Measurements from ENCODE around the gene SPATA6L.

The SPATA6L gene, protein sequence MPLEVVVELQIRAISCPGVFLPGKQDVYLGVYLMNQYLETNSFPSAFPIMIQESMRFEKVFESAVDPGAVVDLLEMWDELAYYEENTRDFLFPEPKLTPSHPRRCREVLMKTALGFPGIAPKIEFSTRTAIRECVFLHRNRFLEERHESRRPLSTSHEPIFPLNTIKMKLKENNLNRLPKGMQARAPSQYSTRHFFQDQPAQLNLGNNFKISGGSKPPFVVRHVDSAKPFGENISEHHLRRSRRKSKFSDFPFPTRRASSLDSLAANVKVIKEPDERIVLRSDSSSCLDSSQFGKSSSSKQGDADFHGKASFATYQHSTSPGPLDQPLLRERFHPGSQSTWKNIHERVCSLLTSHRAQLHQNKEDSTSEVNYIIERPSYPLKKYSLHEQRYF

GRCh38 chr9:4666042-4666699, at the start of gene SPATA6L:
TSS of gene SPATA6L (minus strand) at chr9:4666480. CDS start at chr9:4666250, 230 bp downstream.
- no peak within 1 kb of the TSS for H3K4me3 ChIP-seq
- H3K4me2 ChIP-seq, result peak within 1 kb of the TSS; percentile 93
- H3K27ac ChIP-seq, result no peak within 1 kb of the TSS

GRCh38 chr9:4714266-4715016, 48.2 kb upstream of the SPATA6L start:
- H3K9me3 ChIP-seq, result no peaks in the 10 kb centered on the region; the same call in 1 of the 2 replicates
- peaks cover 8% of the 10 kb centered on the region; the same call in 1 of the 2 replicates for H3K4me1 ChIP-seq
- H4K20me1 ChIP-seq, result 0 out of 2 replicates have a peak, but pooled peaks cover 4% of the 10 kb centered on the region
- no peak overlapping the region for H3K4me2 ChIP-seq
- H3K4me3 ChIP-seq, result no peak overlapping the region
- H3K9ac ChIP-seq, result no peak overlapping the region
- no peaks in the 10 kb centered on the region for H3K27me3 ChIP-seq
- H3K36me3 ChIP-seq, result peaks cover 94% of the 10 kb centered on the region
- no peak for TF ChIP-seq Cebpa-rat (IDR thresholded peaks at IDR 0.05)
- no peak overlapping the region for H3K27ac ChIP-seq

More at GRCh38 chr9:4666042-4666699, at the start of gene SPATA6L:
- TF ChIP-seq Cebpa-rat (IDR thresholded peaks at IDR 0.05), result no peak
- Histone ChIP-seq H3K9me3 (no peaks in the 10 kb centered on the region), H3K9ac (no peak within 1 kb of the TSS), H4K20me1 (no peaks in the 10 kb centered on the region), H3K4me1 (peaks cover 38% of the 10 kb centered on the region), H3K27me3 (no peaks in the 10 kb centered on the region), H3K36me3 (no peaks in the 10 kb centered on the region)

DNA sequence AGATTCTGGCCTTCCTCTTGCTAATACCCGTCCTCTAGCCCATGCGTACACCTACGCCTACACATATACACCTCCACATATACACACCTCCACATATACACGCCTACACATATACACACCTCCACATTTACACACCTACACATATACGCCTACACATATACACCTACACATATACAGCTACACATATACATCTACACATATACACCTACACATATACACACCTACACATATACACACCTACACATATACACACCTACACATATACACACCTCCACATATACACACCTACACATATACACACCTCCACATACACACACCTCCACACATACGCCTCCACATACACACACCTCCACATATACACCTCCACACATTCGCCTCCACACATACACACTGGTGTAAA, 47.6 kb upstream of the SPATA6L start:
- no peak overlapping the region for H3K4me2 ChIP-seq
- TF ChIP-seq Cebpa-rat (IDR thresholded peaks at IDR 0.05), result no peak
- H4K20me1 ChIP-seq, result 0 out of 2 replicates have a peak, but pooled peaks cover 4% of the 10 kb centered on the region
- H3K9ac ChIP-seq, result no peak overlapping the region
- no peaks in the 10 kb centered on the region; the same call in 1 of the 2 replicates for H3K9me3 ChIP-seq
- peaks cover 92% of the 10 kb centered on the region for H3K36me3 ChIP-seq
- no peaks in the 10 kb centered on the region for H3K27me3 ChIP-seq
- H3K4me3 ChIP-seq, result no peak overlapping the region
- H3K4me1 ChIP-seq, result peaks cover 8% of the 10 kb centered on the region; the same call in 1 of the 2 replicates
- no peak overlapping the region for H3K27ac ChIP-seq

- TF ChIP-seq Cebpa-rat (IDR thresholded peaks at IDR 0.05), result no peak
- H3K4me1 ChIP-seq, result peaks cover 2% of the 10 kb centered on the region; the same call in 1 of the 2 replicates
- H4K20me1 ChIP-seq, result no peaks in the 10 kb centered on the region
- H3K9me3 ChIP-seq, result no peaks in the 10 kb centered on the region; the same call in 1 of the 2 replicates
- H3K36me3 ChIP-seq, result peaks cover 75% of the 10 kb centered on the region
- H3K27ac ChIP-seq, result no peak overlapping the region
- no peaks in the 10 kb centered on the region for H3K27me3 ChIP-seq
- no peak overlapping the region for H3K4me3 ChIP-seq
- no peak overlapping the region for H3K9ac ChIP-seq
- H3K4me2 ChIP-seq, result no peak overlapping the region
Observed at GRCh38 chr9:4709380-4709779, 43.1 kb upstream of the SPATA6L start.

DNA sequence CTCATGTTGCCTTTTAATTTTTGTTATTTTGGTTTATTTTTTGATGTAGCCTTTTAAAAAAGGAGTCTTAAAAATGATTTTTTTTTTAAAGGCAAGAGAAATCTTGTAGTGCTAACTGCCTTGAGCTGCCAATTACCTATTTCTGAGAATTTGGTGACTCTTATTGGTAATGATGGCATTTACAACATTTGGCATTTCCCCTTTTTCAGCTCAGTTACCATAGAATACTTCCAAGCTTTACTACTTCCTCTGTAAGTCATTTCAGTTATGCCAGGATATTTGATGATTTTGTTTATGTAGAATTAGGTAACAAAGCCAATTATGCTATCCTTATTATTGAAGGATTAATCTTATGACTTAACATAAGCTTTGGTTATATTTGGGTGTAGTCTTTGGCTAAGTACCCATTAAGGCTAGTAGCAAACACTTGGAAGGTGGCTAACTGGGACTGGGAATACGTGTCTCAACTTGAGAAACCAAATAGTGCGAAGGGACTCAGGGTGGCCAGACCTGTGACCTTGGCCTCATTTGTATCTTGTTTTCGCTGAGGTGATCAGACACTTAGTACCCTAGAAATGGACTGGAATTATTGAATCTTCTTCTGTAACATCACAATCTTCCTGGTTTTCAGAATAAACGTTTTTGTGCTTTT, 40.8 kb upstream of the SPATA6L start:
- Histone ChIP-seq H4K20me1 (no peaks in the 10 kb centered on the region), H3K4me2 (no peak overlapping the region), H3K36me3 (peaks cover 74% of the 10 kb centered on the region), H3K4me3 (no peak overlapping the region), H3K27ac (no peak overlapping the region), H3K9ac (no peak overlapping the region), H3K9me3 (no peaks in the 10 kb centered on the region), H3K27me3 (no peaks in the 10 kb centered on the region), H3K4me1 (no peaks in the 10 kb centered on the region)
- TF ChIP-seq Cebpa-rat (IDR thresholded peaks at IDR 0.05), result no peak

DNA sequence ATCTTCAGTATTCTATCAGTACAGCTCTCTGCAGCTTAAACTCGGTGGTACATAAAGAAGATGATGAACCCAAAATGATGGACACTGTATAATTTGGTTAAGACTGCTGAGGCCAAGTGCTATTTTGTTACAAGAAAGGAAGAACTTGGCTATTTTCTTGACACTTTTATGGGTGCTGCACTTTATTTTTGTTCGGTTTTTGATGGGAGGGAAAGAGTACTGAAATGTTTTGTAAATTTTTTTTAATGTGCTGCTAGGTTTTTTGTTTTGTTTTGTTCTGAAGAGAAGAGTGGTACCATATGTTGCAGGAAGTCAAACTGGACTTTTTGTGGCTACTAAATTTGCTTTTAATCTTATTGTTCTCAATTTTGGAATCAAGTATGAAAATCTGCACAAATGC, 39.7 kb upstream of the SPATA6L start:
- H3K4me3 ChIP-seq, result no peak overlapping the region
- TF ChIP-seq Cebpa-rat (IDR thresholded peaks at IDR 0.05), result no peak

GRCh38 chr9:4704129-4704528, 37.8 kb upstream of the SPATA6L start:
- H3K36me3 ChIP-seq, result peaks cover 76% of the 10 kb centered on the region

More for the DNA sequence above, 39.7 kb upstream of the SPATA6L start:
- no peaks in the 10 kb centered on the region for H4K20me1 ChIP-seq
- H3K9ac ChIP-seq, result no peak overlapping the region
- no peaks in the 10 kb centered on the region for H3K9me3 ChIP-seq
- H3K4me1 ChIP-seq, result no peaks in the 10 kb centered on the region
- peaks cover 76% of the 10 kb centered on the region for H3K36me3 ChIP-seq
- no peak overlapping the region for H3K27ac ChIP-seq
- no peak overlapping the region for H3K4me2 ChIP-seq
- H3K27me3 ChIP-seq, result no peaks in the 10 kb centered on the region

GRCh38 chr9:4701526-4701925, 35.2 kb upstream of the SPATA6L start:
- no peak overlapping the region for H3K9ac ChIP-seq
- TF ChIP-seq Cebpa-rat (IDR thresholded peaks at IDR 0.05), result no peak
- H3K4me3 ChIP-seq, result no peak overlapping the region
- H3K9me3 ChIP-seq, result no peaks in the 10 kb centered on the region
- H3K36me3 ChIP-seq, result peaks cover 84% of the 10 kb centered on the region
- H4K20me1 ChIP-seq, result no peaks in the 10 kb centered on the region
- H3K27me3 ChIP-seq, result no peaks in the 10 kb centered on the region
- no peak overlapping the region for H3K27ac ChIP-seq
- no peak overlapping the region for H3K4me2 ChIP-seq
- no peaks in the 10 kb centered on the region for H3K4me1 ChIP-seq

More at GRCh38 chr9:4704129-4704528, 37.8 kb upstream of the SPATA6L start:
- no peaks in the 10 kb centered on the region for H3K9me3 ChIP-seq
- no peak overlapping the region for H3K27ac ChIP-seq
- no peak overlapping the region for H3K4me3 ChIP-seq
- no peak overlapping the region for H3K4me2 ChIP-seq
- H4K20me1 ChIP-seq, result no peaks in the 10 kb centered on the region
- H3K27me3 ChIP-seq, result no peaks in the 10 kb centered on the region
- no peak overlapping the region for H3K9ac ChIP-seq
- no peak for TF ChIP-seq Cebpa-rat (IDR thresholded peaks at IDR 0.05)
- H3K4me1 ChIP-seq, result no peaks in the 10 kb centered on the region

- no peak overlapping the region for H3K4me3 ChIP-seq
- 0 out of 2 replicates have a peak, but pooled peaks cover 1% of the 10 kb centered on the region for H4K20me1 ChIP-seq
- H3K27ac ChIP-seq, result no peak overlapping the region
- H3K9me3 ChIP-seq, result no peaks in the 10 kb centered on the region
- TF ChIP-seq Cebpa-rat (IDR thresholded peaks at IDR 0.05), result no peak; the same call in 1 of the 2 replicates
- peaks cover 85% of the 10 kb centered on the region for H3K36me3 ChIP-seq
- no peak overlapping the region for H3K9ac ChIP-seq
- H3K4me1 ChIP-seq, result no peaks in the 10 kb centered on the region
- no peak overlapping the region for H3K4me2 ChIP-seq
- no peaks in the 10 kb centered on the region for H3K27me3 ChIP-seq
Observed at GRCh38 chr9:4700932-4701331, 34.7 kb upstream of the SPATA6L start.
